ENCODE measurements around the gene EFHC1. TPM values are rescaled to one million over a fixed set of nuclear protein-coding genes. Genes with fewer than 3 reads are reported as not detected.

The EFHC1 gene
- total RNA-seq, 8 experiments from 2014 or later, result 15.5 to 74.2 (median 32.0) TPM

- H3K4me1 ChIP-seq (replicated peaks in 1 of 2), result no peaks in the 10 kb centered on the region
- no peak overlapping the region for H3K27ac ChIP-seq
- in situ Hi-C loops (cut with MboI; ENCODE audit: low pct_unique_long_range_greater_than_20kb in 2 of 9, low sequenced_read_pairs in 9 of 9, unreplicated experiment in 9 of 9), result no loop called here
- H3K4me3 ChIP-seq, result no peak overlapping the region
- 39 to 100% (median 92%) methylated on average over 1 to 2 of the region's 2 CpGs for WGBS, 10 experiments
- ATAC-seq (replicated peaks in 6 of 8), result no peak
Measured at GRCh38 chr6:52475307-52475706, 55.2 kb downstream of the EFHC1 start.

DNA sequence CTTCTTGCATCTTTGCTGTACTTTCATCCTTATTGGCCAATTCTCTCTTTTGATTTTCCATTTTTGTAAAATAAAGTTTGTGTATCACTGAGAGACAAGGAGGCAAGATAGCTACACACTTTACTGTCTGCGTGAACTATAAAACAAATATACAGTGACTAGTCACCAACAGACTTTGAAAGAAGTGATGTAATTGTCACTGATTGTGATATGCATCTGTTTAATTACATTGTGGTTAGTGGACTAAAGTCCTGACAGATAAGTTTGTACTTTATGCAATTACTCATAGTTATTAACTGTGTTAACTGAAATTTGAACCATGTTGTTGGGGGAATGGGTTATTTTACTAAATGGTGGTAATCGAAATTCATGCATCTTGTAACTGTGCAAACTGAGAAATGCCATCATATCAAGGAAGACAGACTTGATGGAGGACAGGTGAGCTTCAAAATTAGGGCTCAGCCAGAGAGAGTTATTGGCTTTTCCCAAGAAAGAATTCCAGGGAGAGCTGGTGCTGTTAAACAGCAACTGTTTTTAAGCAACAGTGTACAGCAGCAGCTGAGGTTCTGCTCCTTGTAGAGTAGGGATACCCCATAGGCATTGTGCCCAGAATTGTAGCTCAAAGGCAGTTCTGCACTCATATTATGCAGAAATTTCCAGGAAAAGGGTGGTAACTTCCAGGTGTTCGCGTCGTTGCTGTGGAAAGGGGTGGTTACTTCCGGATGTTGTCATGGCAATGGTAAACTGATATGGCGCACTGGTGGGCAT is 62.9 kb downstream of the EFHC1 start:
- in situ Hi-C loops (cut with MboI; ENCODE audit: low pct_unique_long_range_greater_than_20kb in 2 of 9, low sequenced_read_pairs in 9 of 9, unreplicated experiment in 9 of 9), result no loop called here
- ATAC-seq (replicated peaks in 6 of 8), result peak in 2 of 8 experiments; percentile 42 to 56
- WGBS, 10 experiments, result 38 to 100% (median 89%) methylated on average over 1 to 5 of the region's 7 CpGs; no CpG with 5 or more reads in 1 of the 10 experiments

GRCh38 chr6:52483671-52484003 is 63.5 kb downstream of the EFHC1 start:
- no peak overlapping the region for H3K27ac ChIP-seq
- no peaks in the 10 kb centered on the region for H3K4me1 ChIP-seq (replicated peaks in 1 of 2)
- in situ Hi-C loops (cut with MboI; ENCODE audit: low pct_unique_long_range_greater_than_20kb in 2 of 9, low sequenced_read_pairs in 9 of 9, unreplicated experiment in 9 of 9), result no loop called here
- no peak for ATAC-seq (replicated peaks in 6 of 8)
- WGBS, 10 experiments, result 93 to 100% (median 100%) methylated on average over 1 to 3 of the region's 3 CpGs; no CpG with 5 or more reads in 3 of the 10 experiments
- H3K4me3 ChIP-seq, result no peak overlapping the region

More for the DNA sequence above, 62.9 kb downstream of the EFHC1 start:
- no peak overlapping the region for H3K4me3 ChIP-seq
- no peaks in the 10 kb centered on the region for H3K4me1 ChIP-seq (replicated peaks in 1 of 2)
- H3K27ac ChIP-seq, result no peak overlapping the region

GRCh38 chr6:52489881-52490280 is 69.7 kb downstream of the EFHC1 start:
- Histone ChIP-seq H3K27ac (no peak overlapping the region), H3K4me3 (no peak overlapping the region), H3K4me1 (replicated peaks in 1 of 2) (no peaks in the 10 kb centered on the region)
- in situ Hi-C loops (cut with MboI; ENCODE audit: low pct_unique_long_range_greater_than_20kb in 2 of 9, low sequenced_read_pairs in 9 of 9, unreplicated experiment in 9 of 9), result no loop called here
- 40 to 100% (median 82%) methylated on average over 1 to 4 of the region's 5 CpGs for WGBS, 10 experiments
- ATAC-seq (replicated peaks in 6 of 8), result no peak

DNA sequence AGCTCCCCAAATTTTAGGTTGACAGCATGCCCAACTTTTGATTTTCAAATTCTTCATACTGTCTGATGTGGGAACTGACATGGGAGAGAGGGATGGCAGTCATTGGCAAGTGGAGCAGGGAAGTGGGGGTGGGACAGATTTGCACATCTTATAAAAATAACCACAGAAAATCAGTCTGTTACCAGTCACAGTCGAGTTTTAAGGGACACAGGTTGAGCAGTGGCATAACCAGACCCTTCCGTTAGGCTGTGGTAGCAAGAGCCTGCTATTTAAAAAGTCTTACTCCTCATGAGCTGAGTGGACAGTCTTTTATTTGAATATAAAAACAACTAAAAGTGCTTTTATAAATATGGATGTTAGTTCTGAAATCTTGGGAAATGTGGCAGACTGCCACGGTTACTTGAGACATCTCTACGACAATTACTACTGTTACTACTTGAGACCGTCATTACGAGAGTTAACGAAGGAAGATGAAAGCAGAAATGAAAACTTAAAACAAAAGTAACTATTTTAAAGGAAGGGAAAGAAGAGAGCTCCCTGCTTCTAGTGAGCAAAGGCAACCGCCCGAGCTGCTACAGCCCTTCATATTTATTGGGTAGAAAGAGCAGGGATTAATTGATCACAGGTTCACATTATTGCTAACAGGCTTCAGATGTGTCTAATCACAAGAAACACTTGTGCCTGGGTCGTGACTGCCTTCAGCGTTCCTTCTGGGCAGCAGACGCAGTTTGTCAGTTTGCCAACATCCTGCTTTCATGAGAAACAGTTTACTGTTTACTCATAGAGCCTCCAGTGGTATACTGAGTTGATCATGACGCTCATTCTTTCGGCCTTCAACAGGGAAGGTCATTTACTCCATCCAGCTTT is 71.3 kb downstream of the EFHC1 start:
- in situ Hi-C loops (cut with MboI; ENCODE audit: low pct_unique_long_range_greater_than_20kb in 2 of 9, low sequenced_read_pairs in 9 of 9, unreplicated experiment in 9 of 9), result no loop called here
- no peak overlapping the region for H3K27ac ChIP-seq

DNA sequence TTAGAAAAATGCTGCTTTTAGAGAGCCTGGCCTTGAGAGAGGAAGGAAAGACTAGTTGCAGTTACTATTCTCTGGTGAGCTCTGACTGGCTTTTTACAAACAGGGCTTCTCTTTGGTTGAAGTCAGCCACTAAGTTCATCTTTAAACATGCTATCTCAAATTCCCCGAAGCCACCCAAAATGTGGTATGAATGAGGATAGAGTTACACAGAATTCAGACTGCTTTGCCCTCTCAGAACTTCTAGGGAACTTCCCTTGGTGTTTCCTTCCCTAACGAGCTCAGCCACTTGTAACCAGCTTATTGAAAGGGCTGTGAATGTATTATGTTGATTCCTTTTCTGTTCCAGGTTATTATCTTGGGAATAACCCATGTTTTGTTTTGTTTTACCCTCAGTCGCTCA is 73.5 kb downstream of the EFHC1 start:
- H3K4me3 ChIP-seq, result no peak overlapping the region
- H3K27ac ChIP-seq, result no peak overlapping the region
- in situ Hi-C loops (cut with MboI; ENCODE audit: low pct_unique_long_range_greater_than_20kb in 2 of 9, low sequenced_read_pairs in 9 of 9, unreplicated experiment in 9 of 9), result no loop called here
- no peaks in the 10 kb centered on the region for H3K4me1 ChIP-seq (replicated peaks in 1 of 2)
- peak in 2 of 8 experiments; percentile 25 to 28 for ATAC-seq (replicated peaks in 6 of 8)
- 43 to 100% (median 50%) methylated on average over 1 to 3 of the region's 3 CpGs; no CpG with 5 or more reads in 1 of the 10 experiments for WGBS, 10 experiments

More for the DNA sequence above, 71.3 kb downstream of the EFHC1 start:
- WGBS, 10 experiments, result 35 to 95% (median 89%) methylated on average over 2 to 12 of the region's 14 CpGs
- Histone ChIP-seq H3K4me3 (no peak overlapping the region), H3K4me1 (replicated peaks in 1 of 2) (no peaks in the 10 kb centered on the region)
- ATAC-seq (replicated peaks in 6 of 8), result no peak

DNA sequence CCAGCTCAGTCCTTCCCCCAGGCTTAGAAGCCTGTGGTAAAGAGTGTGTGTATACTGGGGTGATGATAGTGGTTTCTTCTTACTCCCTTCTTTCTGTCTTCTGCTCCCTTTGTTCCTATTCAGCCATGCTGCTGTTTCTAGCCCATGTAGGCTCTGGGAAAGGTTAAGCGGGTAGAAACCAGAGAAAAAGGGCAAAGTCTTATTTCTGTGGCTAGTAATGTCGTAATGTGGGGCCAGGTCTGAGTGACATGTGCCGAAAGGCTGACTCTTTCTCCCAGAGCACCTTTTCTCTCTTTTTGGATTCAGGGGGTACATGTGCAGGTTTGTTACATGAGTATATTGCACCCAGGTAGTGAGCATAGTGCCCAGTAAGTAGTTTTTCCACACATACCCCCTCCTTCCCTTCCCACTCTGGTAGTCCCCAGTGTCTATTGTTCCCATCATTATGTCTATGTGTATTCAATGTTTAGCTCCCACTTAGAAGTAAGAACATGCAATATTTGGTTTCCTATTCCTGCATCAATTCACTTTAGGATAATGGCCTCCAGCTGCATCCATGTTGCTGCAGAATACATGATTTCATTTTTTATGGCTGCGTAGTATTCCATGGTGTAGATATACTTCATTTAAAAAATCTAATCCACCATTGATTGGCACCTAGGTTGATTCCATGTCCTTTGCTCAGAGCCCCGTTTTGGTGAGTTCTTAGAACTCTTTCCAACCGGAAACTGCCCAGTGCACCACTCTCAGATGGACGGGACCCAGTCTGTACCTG is 74.3 kb downstream of the EFHC1 start:
- WGBS, 10 experiments, result 80 to 100% (median 91%) methylated on average over 1 to 5 of the region's 7 CpGs; no CpG with 5 or more reads in 2 of the 10 experiments
- Histone ChIP-seq H3K4me3 (no peak overlapping the region), H3K27ac (no peak overlapping the region), H3K4me1 (replicated peaks in 1 of 2) (no peaks in the 10 kb centered on the region)
- no peak for ATAC-seq (replicated peaks in 6 of 8)
- in situ Hi-C loops (cut with MboI; ENCODE audit: low pct_unique_long_range_greater_than_20kb in 2 of 9, low sequenced_read_pairs in 9 of 9, unreplicated experiment in 9 of 9), result no loop called here

DNA sequence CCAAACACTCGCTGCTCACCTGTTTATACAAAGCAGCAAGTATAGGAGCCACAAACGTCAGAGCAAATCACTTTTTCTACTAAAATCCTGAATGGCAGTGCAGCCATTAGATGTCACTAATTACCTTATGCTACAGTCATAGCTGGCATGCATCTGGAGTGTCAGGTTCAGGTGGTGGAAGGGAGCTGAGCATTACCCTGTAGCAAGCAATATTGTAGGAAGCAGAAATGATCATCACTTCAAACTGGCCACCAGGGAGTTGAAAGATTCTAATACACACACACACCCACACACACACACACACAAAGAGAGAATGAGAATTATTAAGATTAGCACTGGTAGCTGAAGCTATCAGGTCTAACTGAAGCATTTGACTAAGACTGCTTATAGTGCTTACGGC is 75.8 kb downstream of the EFHC1 start:
- 57 to 100% (median 84%) methylated on average over 1 to 3 of the region's 3 CpGs for WGBS, 10 experiments
- ATAC-seq (replicated peaks in 6 of 8), result no peak
- Histone ChIP-seq H3K4me3 (no peak overlapping the region), H3K4me1 (replicated peaks in 1 of 2) (no peaks in the 10 kb centered on the region), H3K27ac (no peak overlapping the region)
- in situ Hi-C loops (cut with MboI; ENCODE audit: low pct_unique_long_range_greater_than_20kb in 2 of 9, low sequenced_read_pairs in 9 of 9, unreplicated experiment in 9 of 9), result no loop called here

GRCh38 chr6:52496631-52497030 is 76.5 kb downstream of the EFHC1 start:
- Histone ChIP-seq H3K4me1 (replicated peaks in 1 of 2) (no peaks in the 10 kb centered on the region), H3K4me3 (no peak overlapping the region), H3K27ac (no peak overlapping the region)
- no peak for ATAC-seq (replicated peaks in 6 of 8)
- WGBS, 10 experiments, result 83 to 100% (median 94%) methylated on average over 1 to 2 of the region's 2 CpGs; no CpG with 5 or more reads in 3 of the 10 experiments
- in situ Hi-C loops (cut with MboI; ENCODE audit: low pct_unique_long_range_greater_than_20kb in 2 of 9, low sequenced_read_pairs in 9 of 9, unreplicated experiment in 9 of 9), result no loop called here

DNA sequence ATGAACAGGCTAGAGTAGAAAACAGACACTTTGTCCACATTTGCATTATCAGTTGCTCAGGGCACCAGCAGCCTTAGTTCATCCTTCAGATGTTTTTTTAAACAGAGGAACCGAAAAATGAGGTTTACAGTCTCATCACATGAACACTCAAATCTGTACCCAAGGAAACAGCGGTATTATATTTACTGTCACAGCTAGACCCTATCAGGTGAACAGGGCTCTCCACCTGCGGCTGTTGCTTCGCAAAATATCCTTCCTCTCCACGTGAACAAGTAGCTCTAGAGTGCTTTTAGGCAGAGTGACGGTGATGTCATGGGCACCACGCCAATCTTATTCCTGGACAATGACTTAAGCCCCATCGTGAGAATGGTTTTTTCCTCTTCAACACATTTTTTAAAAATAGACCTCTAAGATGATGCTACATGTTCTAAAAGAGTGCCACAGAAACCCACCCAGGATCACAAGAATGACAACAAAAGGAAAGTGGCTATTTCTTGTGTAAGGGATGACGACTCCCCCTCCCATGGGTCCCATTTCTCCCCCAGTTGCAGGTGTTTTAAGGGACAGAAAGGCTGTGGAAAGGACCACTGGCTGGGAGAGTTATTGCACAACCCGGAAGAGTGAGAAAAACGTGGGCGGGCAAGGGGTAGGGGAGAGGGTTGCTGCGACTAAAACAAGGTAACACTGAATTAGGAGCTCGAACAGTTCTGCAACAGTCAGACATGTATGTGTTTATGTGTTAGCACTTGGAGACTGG is 77.7 kb downstream of the EFHC1 start:
- no peaks in the 10 kb centered on the region for H3K4me1 ChIP-seq (replicated peaks in 1 of 2)
- no peak overlapping the region for H3K27ac ChIP-seq
- 75 to 100% (median 90%) methylated on average over 1 to 14 of the region's 14 CpGs for WGBS, 10 experiments
- H3K4me3 ChIP-seq, result no peak overlapping the region
- in situ Hi-C loops (cut with MboI; ENCODE audit: low pct_unique_long_range_greater_than_20kb in 2 of 9, low sequenced_read_pairs in 9 of 9, unreplicated experiment in 9 of 9), result no loop called here
- no peak for ATAC-seq (replicated peaks in 6 of 8)

GRCh38 chr6:52498538-52499017 is 78.4 kb downstream of the EFHC1 start:
- peaks cover 0 to 2% of the 10 kb centered on the region in 2 donors for H3K4me1 ChIP-seq (replicated peaks in 1 of 2)

GRCh38 chr6:52499026-52499425 is 78.9 kb downstream of the EFHC1 start:
- 40 to 100% (median 90%) methylated on average over 1 of the region's 1 CpG; no CpG with 5 or more reads in 5 of the 10 experiments for WGBS, 10 experiments
- ATAC-seq (replicated peaks in 6 of 8), result peak in 3 of 8 experiments; percentile 3 to 29 (median 17)
- Histone ChIP-seq H3K27ac (no peak overlapping the region), H3K4me1 (replicated peaks in 1 of 2) (peaks cover 0 to 2% of the 10 kb centered on the region in 2 donors), H3K4me3 (no peak overlapping the region)
- in situ Hi-C loops (cut with MboI; ENCODE audit: low pct_unique_long_range_greater_than_20kb in 2 of 9, low sequenced_read_pairs in 9 of 9, unreplicated experiment in 9 of 9), result no loop called here

More at GRCh38 chr6:52498538-52499017, 78.4 kb downstream of the EFHC1 start:
- H3K4me3 ChIP-seq, result no peak overlapping the region
- ATAC-seq (replicated peaks in 6 of 8), result peak in 1 of 8 experiments; percentile 8
- in situ Hi-C loops (cut with MboI; ENCODE audit: low pct_unique_long_range_greater_than_20kb in 2 of 9, low sequenced_read_pairs in 9 of 9, unreplicated experiment in 9 of 9), result no loop called here
- no peak overlapping the region for H3K27ac ChIP-seq
- 79 to 96% (median 89%) methylated on average over 1 to 7 of the region's 11 CpGs; no CpG with 5 or more reads in 1 of the 10 experiments for WGBS, 10 experiments

Measured in motor neuron (in vitro differentiated cells).